ENCODE measurements around the gene ALDH5A1. TPM values are rescaled to one million over a fixed set of nuclear protein-coding genes. Genes with fewer than 3 reads are reported as not detected.
A peak's percentile ranks its signal among the peaks of the same experiment; 100 is the strongest.

Gene ALDH5A1
- total RNA-seq (2021; fragmentation: NEBNext Ultra II Directional; extraction: Animal tissue kit (Norgen Biotek cat#: 25700)) = 1 to 10 TPM in 3 of 6 experiments, under 1 TPM in 3; 0.55 to 2.2 (median 1.2) TPM
- long read RNA-seq, full-length matches to known transcripts = 1 of 1 reads
- long read RNA-seq, partial matches to known transcripts = 0 of 1 reads
- long read RNA-seq, other reads (novel, unspliced or antisense) = 0 of 1 reads

DNA sequence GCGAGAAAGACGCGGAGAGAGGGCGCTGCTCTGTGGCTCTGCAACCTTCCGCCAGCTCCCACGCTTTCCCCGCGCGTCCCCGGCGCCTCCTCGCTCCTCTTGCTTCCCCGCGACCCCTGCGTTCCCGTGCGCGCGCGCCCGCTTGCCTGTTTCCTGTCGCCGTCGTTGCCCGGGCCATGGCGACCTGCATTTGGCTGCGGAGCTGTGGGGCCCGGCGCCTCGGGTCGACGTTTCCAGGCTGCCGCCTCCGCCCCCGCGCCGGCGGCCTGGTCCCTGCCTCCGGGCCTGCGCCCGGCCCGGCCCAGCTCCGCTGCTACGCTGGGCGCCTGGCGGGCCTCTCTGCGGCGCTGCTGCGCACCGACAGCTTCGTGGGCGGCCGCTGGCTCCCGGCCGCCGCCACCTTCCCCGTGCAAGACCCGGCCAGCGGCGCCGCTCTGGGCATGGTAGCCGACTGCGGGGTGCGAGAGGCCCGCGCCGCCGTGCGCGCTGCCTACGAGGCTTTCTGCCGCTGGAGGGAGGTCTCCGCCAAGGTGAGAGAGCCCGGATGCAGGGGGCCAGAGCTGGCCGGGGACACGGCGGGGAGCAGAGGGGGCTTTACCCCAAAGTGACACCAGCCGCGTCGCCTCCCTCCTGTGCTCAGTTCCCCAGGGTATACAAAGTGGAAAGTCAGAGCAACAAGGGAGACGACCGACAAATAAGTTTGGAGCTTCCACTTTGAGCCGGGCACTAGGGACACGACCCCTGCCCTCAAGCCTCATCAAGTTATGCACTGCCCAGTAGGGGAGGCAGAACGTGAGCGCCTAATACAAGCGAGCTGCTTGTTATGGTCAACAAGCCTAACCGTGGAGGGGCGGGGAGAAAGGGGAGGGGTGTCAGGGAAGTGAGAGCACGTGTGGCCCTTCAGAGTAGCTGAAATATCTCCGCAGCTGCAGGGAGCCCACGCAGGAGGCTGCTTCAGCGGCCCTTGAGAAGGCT, at the start of gene ALDH5A1:
ALDH5A1 (plus strand) TSS at position 149 of the 975 bp plus-strand sequence; CDS start at position 177, 28 bp downstream.
- no peaks in the 10 kb centered on the region for H3K4me1 Mint-ChIP-seq (ENCODE audit: low read depth)
- DNase-seq = no peak
- H3K27ac Mint-ChIP-seq = no peak within 1 kb of the TSS
- TF ChIP-seq CTCF (IDR thresholded peaks at IDR 0.05) = no peak; the same call in 1 of the 2 replicates
- H3K4me3 Mint-ChIP-seq = peak within 1 kb of the TSS; percentile 57
- H3K27me3 Mint-ChIP-seq (ENCODE audit: insufficient read depth) = peaks cover 10% of the 10 kb centered on the region
- H3K36me3 Mint-ChIP-seq (ENCODE audit: low read depth) = peaks cover 12% of the 10 kb centered on the region; the same call in 1 of the 2 replicates
- no peaks in the 10 kb centered on the region; the same call in none of the 2 replicates for H3K9me3 Mint-ChIP-seq

DNA sequence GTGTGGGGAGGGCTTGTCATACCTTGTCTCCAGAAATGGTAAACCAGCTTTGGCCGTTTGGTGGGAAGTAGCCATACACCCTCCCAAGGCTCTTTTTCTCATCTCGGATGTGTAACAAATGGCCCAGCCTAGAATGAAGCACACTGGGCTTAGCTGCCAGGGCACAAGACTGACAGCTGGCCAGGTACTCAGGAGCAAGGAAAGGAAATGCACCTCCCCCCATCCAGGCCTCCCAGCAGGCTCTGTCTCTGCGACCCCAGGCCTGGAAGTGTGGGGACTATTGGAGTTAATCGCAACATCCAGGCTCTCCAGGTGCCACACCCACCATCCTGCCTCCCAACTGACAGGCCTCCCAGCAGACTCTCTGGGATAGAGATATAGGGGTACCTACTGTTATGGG, 49.1 kb upstream of the ALDH5A1 start:
- Mint-ChIP-seq H3K27ac (no peak overlapping the region), H3K36me3 (ENCODE audit: low read depth) (no peaks in the 10 kb centered on the region), H3K27me3 (ENCODE audit: insufficient read depth) (peaks cover 4% of the 10 kb centered on the region; the same call in 1 of the 2 replicates), H3K9me3 (no peaks in the 10 kb centered on the region), H3K4me1 (ENCODE audit: low read depth) (peaks cover 11% of the 10 kb centered on the region), H3K4me3 (no peak overlapping the region)
- DNase-seq = no peak
- TF ChIP-seq CTCF (IDR thresholded peaks at IDR 0.05) = no peak

DNA sequence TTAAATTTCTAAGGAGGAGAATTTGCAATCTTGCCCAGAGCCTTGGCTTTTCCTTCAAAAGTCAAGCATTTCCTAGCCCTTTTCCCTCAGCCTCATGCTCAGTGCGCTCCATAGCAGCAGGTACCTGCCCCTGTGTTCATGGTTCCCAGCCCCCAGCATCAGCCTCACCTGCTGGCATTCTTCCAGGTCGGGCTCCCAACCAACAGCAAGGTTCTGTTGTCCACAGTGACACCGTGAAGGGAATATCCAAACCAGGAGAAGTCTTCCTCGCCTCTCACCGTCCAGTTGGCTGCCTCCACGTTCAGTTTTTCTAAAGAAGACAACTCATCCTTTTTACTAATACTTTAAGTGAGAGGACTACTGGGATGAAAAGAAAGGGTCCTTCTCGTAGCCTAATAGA, 48.1 kb upstream of the ALDH5A1 start:
- H3K27ac Mint-ChIP-seq = no peak overlapping the region
- no peak for TF ChIP-seq CTCF (IDR thresholded peaks at IDR 0.05)
- no peaks in the 10 kb centered on the region for H3K36me3 Mint-ChIP-seq (ENCODE audit: low read depth)
- peaks cover 11% of the 10 kb centered on the region for H3K4me1 Mint-ChIP-seq (ENCODE audit: low read depth)
- no peaks in the 10 kb centered on the region for H3K9me3 Mint-ChIP-seq
- DNase-seq = no peak
- H3K27me3 Mint-ChIP-seq (ENCODE audit: insufficient read depth) = peaks cover 4% of the 10 kb centered on the region; the same call in 1 of the 2 replicates
- H3K4me3 Mint-ChIP-seq = no peak overlapping the region

DNA sequence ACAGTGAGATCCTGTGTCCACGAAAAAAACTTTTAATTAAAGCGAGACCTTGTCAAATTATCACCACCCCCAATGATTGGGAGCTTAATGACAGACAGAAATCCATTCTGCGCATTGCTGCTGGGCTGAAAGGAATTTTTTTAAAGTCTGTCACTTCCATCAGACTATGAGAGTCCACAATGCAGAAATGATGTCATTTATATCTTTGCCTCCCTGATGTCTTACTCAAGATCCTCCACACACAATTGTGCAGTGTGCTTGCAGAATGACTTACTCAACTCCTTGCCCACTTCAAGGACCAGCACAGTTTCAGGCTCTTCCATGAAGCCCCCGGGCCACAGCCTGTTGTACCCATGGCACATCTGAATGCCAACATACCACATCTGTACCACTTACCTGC, 46.4 kb upstream of the ALDH5A1 start:
- TF ChIP-seq CTCF (IDR thresholded peaks at IDR 0.05) = no peak
- Mint-ChIP-seq H3K9me3 (no peaks in the 10 kb centered on the region), H3K4me1 (ENCODE audit: low read depth) (peaks cover 4% of the 10 kb centered on the region; the same call in 1 of the 2 replicates), H3K27ac (no peak overlapping the region), H3K27me3 (ENCODE audit: insufficient read depth) (peaks cover 4% of the 10 kb centered on the region; the same call in 1 of the 2 replicates), H3K4me3 (no peak overlapping the region), H3K36me3 (ENCODE audit: low read depth) (no peaks in the 10 kb centered on the region)
- no peak for DNase-seq

GRCh38 chr6:24448828-24449525, 45.8 kb upstream of the ALDH5A1 start:
- Mint-ChIP-seq H3K27me3 (ENCODE audit: insufficient read depth) (peaks cover 4% of the 10 kb centered on the region; the same call in 1 of the 2 replicates), H3K4me1 (ENCODE audit: low read depth) (no peaks in the 10 kb centered on the region), H3K9me3 (no peaks in the 10 kb centered on the region), H3K27ac (no peak overlapping the region), H3K4me3 (no peak overlapping the region), H3K36me3 (ENCODE audit: low read depth) (no peaks in the 10 kb centered on the region)
- no peak for TF ChIP-seq CTCF (IDR thresholded peaks at IDR 0.05)
- DNase-seq = no peak

All from HFFc6 (cell line).